Activated naive CD8-positive, alpha-beta T cell (primary cell): ENCODE measurements around the gene ANKRD6.

Source experiments
- H3K27ac Mint-ChIP-seq: one replicate; pipeline ENCODE4 v1.8.0; 2021; ENCODE audit warnings: mixed read lengths
- H3K27me3 Mint-ChIP-seq: one replicate; pipeline ENCODE4 v1.8.0; 2021; ENCODE audit warnings: mixed read lengths
- H3K36me3 Mint-ChIP-seq: one replicate; pipeline ENCODE4 v1.8.0; 2021; ENCODE audit warnings: mixed read lengths
- H3K4me1 Mint-ChIP-seq: one replicate; pipeline ENCODE4 v1.8.0; 2021; ENCODE audit warnings: low read depth, mixed read lengths
- H3K4me3 Mint-ChIP-seq: one replicate; pipeline ENCODE4 v1.8.0; 2021; ENCODE audit warnings: mild to moderate bottlenecking, mixed read lengths
- H3K9me3 Mint-ChIP-seq: one replicate; pipeline ENCODE4 v1.8.0; 2021; ENCODE audit warnings: low read depth, mixed read lengths

Gene ANKRD6

DNA sequence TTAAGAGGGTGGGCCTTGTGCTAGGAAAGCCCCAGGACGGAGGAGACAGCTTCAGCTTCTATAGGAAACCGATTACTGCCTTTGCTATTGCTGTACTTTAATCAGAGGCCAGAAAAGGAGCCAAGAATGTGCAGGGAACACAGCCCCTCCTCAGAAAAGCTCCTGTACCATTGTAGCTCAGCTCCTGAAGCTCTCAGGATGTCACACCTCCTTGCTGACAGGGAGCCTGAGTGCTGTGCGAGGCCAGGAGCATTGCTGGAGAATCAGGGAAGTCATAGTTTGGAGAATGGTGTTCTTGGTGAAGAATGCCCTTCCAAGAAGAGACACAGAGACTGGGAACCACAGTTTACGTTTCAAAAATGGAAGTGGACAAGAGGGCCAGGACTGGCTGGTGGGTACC, 158.8 kb downstream of the ANKRD6 start:
- H3K27me3 Mint-ChIP-seq: no peaks in the 10 kb centered on the region
- peaks cover 4% of the 10 kb centered on the region for H3K36me3 Mint-ChIP-seq
- H3K9me3 Mint-ChIP-seq: no peaks in the 10 kb centered on the region
- no peak overlapping the region for H3K4me3 Mint-ChIP-seq
- peaks cover 13% of the 10 kb centered on the region for H3K4me1 Mint-ChIP-seq
- no peak overlapping the region for H3K27ac Mint-ChIP-seq

DNA sequence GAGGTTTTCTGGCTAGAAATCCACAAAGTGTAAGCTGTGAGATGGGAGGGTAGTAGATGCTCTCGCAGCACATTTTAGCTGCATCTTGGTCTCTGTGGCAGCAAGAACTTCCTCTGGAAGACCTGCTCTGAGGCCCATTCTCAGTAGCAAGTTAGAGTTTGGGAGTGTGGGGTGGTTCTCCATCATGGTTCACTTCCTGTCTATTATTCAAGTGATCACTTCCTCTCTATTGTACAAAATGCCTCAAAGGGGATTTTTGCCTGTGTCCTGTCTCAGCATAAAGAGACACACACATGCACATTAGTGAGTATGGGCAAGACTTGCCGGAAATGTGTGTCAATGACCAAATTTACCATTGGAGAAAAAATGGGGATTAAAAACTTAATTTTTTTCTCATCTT, 163.1 kb downstream of the ANKRD6 start:
- Mint-ChIP-seq H3K27ac (peak overlapping the region; percentile 80), H3K9me3 (no peaks in the 10 kb centered on the region), H3K4me3 (no peak overlapping the region), H3K36me3 (peaks cover 7% of the 10 kb centered on the region), H3K4me1 (peaks cover 17% of the 10 kb centered on the region), H3K27me3 (no peaks in the 10 kb centered on the region)

DNA sequence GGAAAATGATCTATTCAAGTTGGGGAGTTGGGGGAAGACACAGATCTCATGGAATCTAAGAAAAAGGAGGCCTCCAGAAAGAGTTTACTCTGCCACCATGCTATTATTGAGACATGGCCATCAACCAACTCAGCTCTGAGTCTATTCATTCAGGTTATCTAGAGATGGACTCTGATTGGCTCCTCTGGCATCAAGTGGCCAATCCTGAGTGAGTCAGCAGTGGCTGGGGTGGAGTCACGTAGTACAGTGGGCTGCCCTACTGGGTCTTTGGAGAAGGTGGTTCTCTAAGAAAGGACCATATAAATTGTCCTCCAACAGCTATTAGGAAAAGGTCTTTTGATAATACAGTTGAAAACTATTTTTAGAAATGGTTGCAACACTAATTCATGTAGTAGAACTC, 163.5 kb downstream of the ANKRD6 start:
- Mint-ChIP-seq H3K4me3 (no peak overlapping the region), H3K27me3 (no peaks in the 10 kb centered on the region), H3K27ac (peak overlapping the region; percentile 80), H3K36me3 (peaks cover 7% of the 10 kb centered on the region), H3K4me1 (peaks cover 17% of the 10 kb centered on the region), H3K9me3 (no peaks in the 10 kb centered on the region)

DNA sequence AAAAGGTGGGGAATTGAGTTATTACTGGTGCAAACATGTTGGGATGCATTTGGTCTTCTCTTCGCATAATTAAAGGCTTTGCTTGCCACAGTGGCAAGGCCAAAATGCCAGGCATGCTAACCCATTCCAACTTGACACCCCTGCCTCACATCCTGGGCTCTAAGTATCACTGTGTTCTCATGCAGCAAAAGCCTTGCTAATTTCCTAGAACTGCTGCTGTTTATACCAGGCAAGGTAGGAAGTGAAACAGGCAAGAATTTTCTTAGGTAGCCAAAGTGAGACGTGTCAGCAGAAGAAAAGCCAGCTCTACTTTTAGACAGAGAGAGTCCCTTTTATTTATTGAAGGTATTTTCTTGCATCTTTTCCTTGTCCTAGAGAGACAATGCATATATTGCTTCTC, 164.4 kb downstream of the ANKRD6 start:
- Mint-ChIP-seq H3K36me3 (peaks cover 7% of the 10 kb centered on the region), H3K4me1 (peaks cover 17% of the 10 kb centered on the region), H3K27ac (no peak overlapping the region), H3K27me3 (no peaks in the 10 kb centered on the region), H3K9me3 (no peaks in the 10 kb centered on the region), H3K4me3 (no peak overlapping the region)

DNA sequence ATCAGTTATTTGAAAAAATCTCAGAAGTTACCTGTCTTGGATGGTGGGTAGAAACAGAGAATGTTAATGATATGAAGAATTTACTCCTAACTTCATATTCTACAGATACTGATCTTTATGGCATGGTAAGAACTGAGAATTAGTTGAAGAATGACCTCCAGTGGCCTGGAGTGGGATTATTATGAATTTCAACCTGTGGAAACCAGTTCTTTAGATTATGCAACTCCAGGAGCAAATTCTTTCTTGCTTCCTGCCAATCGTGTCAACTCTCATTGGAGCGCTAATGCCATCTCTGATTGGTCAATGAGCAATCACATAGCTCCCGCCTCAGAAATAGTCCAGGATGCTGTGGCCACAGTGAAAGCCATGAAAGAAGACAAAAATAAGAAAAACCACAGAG, 165.0 kb downstream of the ANKRD6 start:
- H3K4me3 Mint-ChIP-seq: no peak overlapping the region
- H3K9me3 Mint-ChIP-seq: no peaks in the 10 kb centered on the region
- H3K27me3 Mint-ChIP-seq: no peaks in the 10 kb centered on the region
- H3K4me1 Mint-ChIP-seq: peaks cover 17% of the 10 kb centered on the region
- H3K36me3 Mint-ChIP-seq: peaks cover 7% of the 10 kb centered on the region
- H3K27ac Mint-ChIP-seq: no peak overlapping the region

DNA sequence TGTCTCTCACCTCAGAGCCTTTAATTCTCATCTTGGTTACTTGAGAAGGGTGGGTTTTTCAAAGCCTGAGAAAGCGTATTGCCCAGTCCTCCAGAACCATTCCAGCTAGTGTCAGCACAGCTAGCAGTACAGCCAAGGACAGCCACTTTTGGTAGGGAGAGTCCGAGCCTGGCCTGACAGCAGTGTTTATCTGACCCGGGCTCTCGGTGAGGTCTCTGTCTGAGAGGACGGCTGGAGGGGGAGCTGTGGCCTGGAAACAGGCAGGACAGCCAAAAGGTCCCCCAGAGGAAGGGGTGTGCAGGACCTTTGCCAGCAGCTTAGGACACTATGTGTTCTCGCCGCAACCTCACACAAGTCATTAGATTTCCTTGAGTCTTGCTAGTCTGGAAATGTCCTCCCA, 166.8 kb downstream of the ANKRD6 start:
- no peak overlapping the region for H3K27ac Mint-ChIP-seq
- H3K36me3 Mint-ChIP-seq: peaks cover 7% of the 10 kb centered on the region
- no peaks in the 10 kb centered on the region for H3K9me3 Mint-ChIP-seq
- no peaks in the 10 kb centered on the region for H3K27me3 Mint-ChIP-seq
- H3K4me3 Mint-ChIP-seq: no peak overlapping the region
- peaks cover 17% of the 10 kb centered on the region for H3K4me1 Mint-ChIP-seq

DNA sequence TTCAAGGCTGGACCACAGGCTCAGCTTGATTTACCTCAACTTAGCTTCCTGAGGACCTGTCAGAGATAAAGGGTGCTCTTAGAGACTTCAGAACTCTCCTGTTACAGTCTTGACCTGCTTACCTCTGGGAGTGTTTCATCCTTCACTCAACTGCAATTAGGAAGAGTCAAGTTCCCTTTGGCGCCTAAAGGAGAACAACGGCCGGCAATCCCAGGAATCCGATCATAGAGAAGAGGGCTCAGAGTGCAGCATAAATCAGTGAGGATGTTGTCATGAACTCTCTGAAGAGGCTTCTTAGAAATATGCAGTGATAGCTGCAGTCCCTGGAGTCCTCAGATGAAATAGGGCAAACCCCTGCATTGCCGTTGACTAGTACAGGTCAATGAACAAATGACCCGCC, 169.2 kb downstream of the ANKRD6 start:
- Mint-ChIP-seq H3K4me3 (no peak overlapping the region), H3K27ac (no peak overlapping the region), H3K27me3 (no peaks in the 10 kb centered on the region), H3K9me3 (no peaks in the 10 kb centered on the region), H3K4me1 (no peaks in the 10 kb centered on the region), H3K36me3 (peaks cover 3% of the 10 kb centered on the region)

DNA sequence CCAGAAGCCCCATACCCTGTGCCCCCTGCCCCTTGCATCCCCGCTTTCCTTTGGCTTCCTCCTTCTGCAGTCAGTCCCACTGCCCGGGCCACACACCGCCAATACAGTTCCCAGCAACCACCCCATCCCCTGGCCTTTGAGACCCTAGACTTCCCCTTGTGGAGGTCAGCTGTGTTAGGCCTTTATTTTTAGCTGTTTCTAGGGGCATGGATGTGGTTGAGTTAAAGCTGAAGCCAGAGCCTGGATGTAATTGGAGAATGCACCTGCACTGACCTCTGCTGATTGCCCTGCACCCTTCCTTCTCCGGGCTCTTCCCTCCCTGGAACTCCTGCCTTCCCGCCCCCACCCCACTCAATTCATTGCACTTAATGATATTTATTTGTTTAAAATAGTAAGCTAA, 171.7 kb downstream of the ANKRD6 start:
- no peaks in the 10 kb centered on the region for H3K4me1 Mint-ChIP-seq
- H3K27ac Mint-ChIP-seq: no peak overlapping the region
- no peaks in the 10 kb centered on the region for H3K9me3 Mint-ChIP-seq
- no peaks in the 10 kb centered on the region for H3K36me3 Mint-ChIP-seq
- no peak overlapping the region for H3K4me3 Mint-ChIP-seq
- no peaks in the 10 kb centered on the region for H3K27me3 Mint-ChIP-seq

DNA sequence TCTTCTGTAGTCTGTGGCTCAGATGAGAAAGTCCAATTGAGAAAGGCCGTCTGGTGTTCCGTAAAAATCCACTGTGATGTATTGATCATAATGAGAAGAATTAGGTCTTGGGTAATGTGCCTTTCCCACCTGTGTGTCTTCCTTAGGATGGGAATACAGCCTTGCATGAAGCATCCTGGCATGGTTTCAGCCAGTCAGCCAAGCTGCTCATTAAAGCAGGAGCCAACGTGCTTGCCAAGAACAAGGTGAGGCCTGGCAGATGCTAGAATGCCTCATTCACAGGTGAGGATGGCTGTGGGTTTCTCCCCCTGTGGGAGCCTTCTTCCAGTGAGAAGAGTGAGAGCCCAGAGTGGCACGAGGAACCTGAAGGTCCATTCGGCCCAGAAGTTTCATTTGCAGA, 172.9 kb downstream of the ANKRD6 start:
- Mint-ChIP-seq H3K9me3 (no peaks in the 10 kb centered on the region), H3K27me3 (no peaks in the 10 kb centered on the region), H3K27ac (no peak overlapping the region), H3K4me3 (no peak overlapping the region), H3K36me3 (no peaks in the 10 kb centered on the region), H3K4me1 (no peaks in the 10 kb centered on the region)

DNA sequence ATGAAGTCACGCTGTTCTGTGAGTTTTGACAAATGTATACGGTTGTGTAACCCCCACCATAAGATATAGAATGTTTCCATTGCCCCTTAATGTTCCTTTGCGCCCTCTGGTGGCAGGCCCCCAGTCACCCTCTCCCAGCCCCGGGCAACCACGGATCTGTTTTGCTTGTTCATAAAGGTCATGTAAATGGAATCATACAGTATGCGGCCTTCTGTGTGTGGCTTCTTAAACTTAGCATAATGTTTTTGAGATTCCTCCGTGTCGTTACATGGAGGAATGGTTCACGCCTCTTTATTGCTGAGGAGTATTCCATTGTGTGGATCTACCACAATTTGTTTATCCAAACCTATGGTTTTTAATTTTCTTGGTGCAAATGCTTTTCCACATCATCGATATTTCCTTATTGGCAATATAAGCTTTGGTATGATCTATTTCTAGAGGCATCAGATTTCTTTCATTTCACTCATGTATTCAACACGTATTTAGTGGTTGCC, 177.2 kb downstream of the ANKRD6 start:
- no peak overlapping the region for H3K4me3 Mint-ChIP-seq
- H3K9me3 Mint-ChIP-seq: no peaks in the 10 kb centered on the region
- no peak overlapping the region for H3K27ac Mint-ChIP-seq
- no peaks in the 10 kb centered on the region for H3K36me3 Mint-ChIP-seq
- H3K4me1 Mint-ChIP-seq: no peaks in the 10 kb centered on the region
- no peaks in the 10 kb centered on the region for H3K27me3 Mint-ChIP-seq

DNA sequence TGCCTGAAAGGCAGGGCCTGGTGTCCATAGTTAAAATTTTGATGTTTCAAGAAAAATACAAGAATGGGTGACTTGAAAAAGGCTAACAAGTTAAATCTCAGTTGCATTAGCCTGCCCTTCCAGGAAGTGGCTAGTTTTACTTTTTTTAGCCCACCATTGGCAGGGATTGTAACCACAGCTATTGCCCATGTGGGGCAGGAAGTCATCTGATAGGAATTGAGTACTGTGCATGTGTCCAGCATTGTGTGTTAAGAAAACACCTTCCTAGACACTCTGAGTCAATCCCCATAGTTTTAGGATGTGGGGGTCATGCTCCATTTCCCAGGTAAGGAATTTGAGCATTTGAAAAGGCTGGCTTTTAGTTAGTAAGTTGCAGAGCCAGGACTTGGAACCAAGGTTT, 178.7 kb downstream of the ANKRD6 start:
- H3K36me3 Mint-ChIP-seq: no peaks in the 10 kb centered on the region
- no peak overlapping the region for H3K4me3 Mint-ChIP-seq
- no peaks in the 10 kb centered on the region for H3K27me3 Mint-ChIP-seq
- no peaks in the 10 kb centered on the region for H3K4me1 Mint-ChIP-seq
- no peak overlapping the region for H3K27ac Mint-ChIP-seq
- no peaks in the 10 kb centered on the region for H3K9me3 Mint-ChIP-seq

DNA sequence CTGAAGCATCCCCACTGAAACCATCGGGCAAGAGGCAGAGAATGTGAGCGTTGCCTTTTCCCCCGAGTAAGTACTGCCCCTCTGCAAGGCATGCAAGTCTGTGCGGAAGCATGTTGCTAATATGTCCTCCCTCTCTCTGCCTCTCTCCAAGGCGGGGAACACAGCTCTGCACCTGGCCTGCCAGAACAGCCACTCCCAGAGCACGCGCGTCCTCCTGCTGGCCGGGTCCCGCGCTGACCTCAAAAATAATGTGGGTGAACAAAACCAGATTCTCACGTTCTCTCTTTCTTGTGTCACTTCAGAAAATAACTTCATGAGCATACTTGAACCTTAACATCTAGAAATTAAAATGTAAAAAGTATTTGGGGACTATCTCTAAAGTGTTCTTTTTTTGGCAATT, 179.2 kb downstream of the ANKRD6 start:
- H3K9me3 Mint-ChIP-seq: no peaks in the 10 kb centered on the region
- no peak overlapping the region for H3K4me3 Mint-ChIP-seq
- H3K4me1 Mint-ChIP-seq: no peaks in the 10 kb centered on the region
- no peak overlapping the region for H3K27ac Mint-ChIP-seq
- H3K27me3 Mint-ChIP-seq: no peaks in the 10 kb centered on the region
- no peaks in the 10 kb centered on the region for H3K36me3 Mint-ChIP-seq

DNA sequence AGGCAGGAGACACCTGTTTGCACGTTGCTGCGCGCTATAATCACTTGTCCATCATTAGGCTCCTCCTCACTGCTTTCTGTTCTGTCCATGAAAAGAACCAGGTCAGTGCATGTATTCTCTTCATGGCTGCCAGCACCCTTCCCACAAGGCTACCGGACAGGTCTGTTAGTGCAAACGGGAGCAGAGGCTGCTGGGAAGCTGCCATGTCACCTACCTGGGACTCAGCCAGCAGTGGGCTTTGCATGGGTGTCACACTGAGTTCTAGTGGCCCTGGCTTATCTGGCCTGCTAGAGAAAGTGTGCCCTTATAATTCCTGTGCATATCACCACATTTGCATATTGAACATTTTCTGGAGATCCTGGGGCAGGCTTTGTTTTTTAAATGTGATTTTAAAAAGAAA, 180.8 kb downstream of the ANKRD6 start:
- Mint-ChIP-seq H3K27me3 (no peaks in the 10 kb centered on the region), H3K36me3 (no peaks in the 10 kb centered on the region), H3K4me1 (no peaks in the 10 kb centered on the region), H3K9me3 (no peaks in the 10 kb centered on the region), H3K4me3 (no peak overlapping the region), H3K27ac (no peak overlapping the region)

DNA sequence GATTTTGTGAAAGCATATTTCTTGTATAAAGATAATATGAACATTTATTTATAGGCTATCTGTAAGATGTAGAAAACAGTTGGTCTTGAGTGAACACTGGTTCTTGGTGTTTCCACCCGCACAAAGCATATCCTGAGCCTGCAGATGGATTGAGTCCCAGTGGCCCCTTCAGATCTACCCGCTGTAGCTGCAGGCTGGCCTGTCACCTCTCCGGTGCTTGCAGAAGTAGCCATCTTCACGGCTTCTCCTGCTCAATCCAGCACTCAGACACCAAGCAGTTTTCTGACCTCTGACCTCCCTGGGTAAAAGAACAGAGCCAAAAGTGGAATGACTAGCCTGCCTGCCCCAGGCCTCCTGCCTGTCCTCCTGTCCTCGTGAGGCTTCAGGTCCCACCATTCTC, 182.9 kb downstream of the ANKRD6 start:
- no peaks in the 10 kb centered on the region for H3K36me3 Mint-ChIP-seq
- no peak overlapping the region for H3K27ac Mint-ChIP-seq
- H3K27me3 Mint-ChIP-seq: no peaks in the 10 kb centered on the region
- no peaks in the 10 kb centered on the region for H3K9me3 Mint-ChIP-seq
- H3K4me3 Mint-ChIP-seq: no peak overlapping the region
- H3K4me1 Mint-ChIP-seq: no peaks in the 10 kb centered on the region

DNA sequence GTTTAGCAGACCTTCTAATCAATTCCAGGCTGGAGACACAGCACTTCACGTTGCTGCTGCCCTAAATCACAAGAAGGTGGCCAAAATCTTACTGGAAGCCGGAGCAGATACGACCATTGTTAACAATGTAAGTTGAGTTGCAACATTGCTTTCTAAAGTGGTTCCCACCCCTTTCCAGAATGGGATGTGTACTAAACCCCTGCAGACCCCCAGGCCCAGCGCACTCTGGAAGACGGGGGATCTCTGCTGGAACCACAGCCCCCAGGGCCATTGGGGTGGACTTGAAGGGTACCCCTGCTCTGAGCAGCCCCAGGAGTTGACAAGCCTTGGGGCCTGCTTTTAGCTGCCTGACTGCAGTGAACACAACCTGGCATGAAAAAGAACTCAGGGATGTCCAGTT, 183.6 kb downstream of the ANKRD6 start:
- no peaks in the 10 kb centered on the region for H3K9me3 Mint-ChIP-seq
- H3K36me3 Mint-ChIP-seq: no peaks in the 10 kb centered on the region
- H3K27me3 Mint-ChIP-seq: no peaks in the 10 kb centered on the region
- no peaks in the 10 kb centered on the region for H3K4me1 Mint-ChIP-seq
- no peak overlapping the region for H3K4me3 Mint-ChIP-seq
- H3K27ac Mint-ChIP-seq: no peak overlapping the region

DNA sequence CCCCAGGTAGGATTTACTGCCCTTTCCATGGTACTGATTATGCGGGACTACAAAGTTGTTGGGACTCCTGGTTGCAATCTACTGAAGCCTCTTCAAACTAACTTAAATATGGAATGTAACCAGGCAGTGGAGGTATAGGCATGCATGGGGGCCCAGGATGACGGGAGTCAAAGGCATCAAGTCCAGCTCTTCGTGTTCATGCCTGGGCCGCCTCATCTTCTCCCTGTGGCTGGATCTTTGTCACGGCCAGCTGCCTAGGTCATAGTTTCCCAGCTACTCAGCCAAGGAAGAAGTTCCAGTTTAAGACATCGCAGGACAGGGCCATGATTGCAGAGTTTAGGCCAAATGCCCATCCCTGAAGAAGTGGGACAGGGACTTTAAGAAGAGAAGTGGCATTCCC, 185.1 kb downstream of the ANKRD6 start:
- no peaks in the 10 kb centered on the region for H3K36me3 Mint-ChIP-seq
- no peaks in the 10 kb centered on the region for H3K27me3 Mint-ChIP-seq
- H3K4me3 Mint-ChIP-seq: no peak overlapping the region
- no peaks in the 10 kb centered on the region for H3K4me1 Mint-ChIP-seq
- no peaks in the 10 kb centered on the region for H3K9me3 Mint-ChIP-seq
- no peak overlapping the region for H3K27ac Mint-ChIP-seq

DNA sequence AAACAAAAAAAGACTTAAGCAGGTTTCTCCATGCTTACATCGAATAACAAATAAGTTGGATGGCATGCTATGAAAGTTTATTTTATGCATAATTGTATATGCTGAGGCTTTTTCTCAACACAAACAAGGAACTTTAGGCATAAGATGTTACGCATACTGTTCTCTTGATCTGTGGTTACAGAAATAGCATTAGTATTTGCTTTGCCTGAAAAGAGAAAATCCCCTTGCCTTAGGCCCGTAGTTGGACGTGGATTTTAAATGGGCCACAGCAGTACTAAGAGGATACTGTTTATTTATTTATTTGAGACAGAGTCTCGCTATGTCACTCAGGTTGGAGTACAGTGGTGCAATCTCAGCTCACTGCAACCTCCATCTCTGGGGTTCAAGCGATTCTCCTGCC, 186.6 kb downstream of the ANKRD6 start:
- Mint-ChIP-seq H3K4me3 (no peak overlapping the region), H3K36me3 (no peaks in the 10 kb centered on the region), H3K27ac (no peak overlapping the region), H3K27me3 (no peaks in the 10 kb centered on the region), H3K4me1 (no peaks in the 10 kb centered on the region), H3K9me3 (no peaks in the 10 kb centered on the region)
